Type B pancreatic cell (in vitro differentiated cells): ENCODE data around the gene PLAU. TPM values are rescaled to one million over a fixed set of nuclear protein-coding genes. Genes with fewer than 3 reads are reported as not detected.

Source experiments
- DNase-seq: peaks from one replicate; pipeline ENCODE4 v3.0.0; 2021; ENCODE audit warnings: mixed read lengths; ENCODE audit not compliant: unreplicated experiment; ENCODE audit errors: extremely low spot score
- H3K27ac Mint-ChIP-seq: 2 replicates; pipeline ENCODE4 v1.8.0; 2021; ENCODE audit warnings: mild to moderate bottlenecking, mixed read lengths
- H3K27me3 Mint-ChIP-seq: 2 replicates; pipeline ENCODE4 v1.8.0; 2021; ENCODE audit warnings: mixed read lengths
- H3K36me3 Mint-ChIP-seq: 2 replicates; pipeline ENCODE4 v1.8.0; 2021; ENCODE audit warnings: mixed read lengths
- H3K4me1 Mint-ChIP-seq: one replicate; pipeline ENCODE4 v1.8.0; 2021; ENCODE audit warnings: mixed read lengths; ENCODE audit not compliant: unreplicated experiment
- H3K4me3 Mint-ChIP-seq: 2 replicates; pipeline ENCODE4 v1.8.0; 2021; ENCODE audit warnings: mild to moderate bottlenecking, mixed read lengths
- H3K9me3 Mint-ChIP-seq: 2 replicates; pipeline ENCODE4 v1.8.0; 2021; ENCODE audit warnings: mixed read lengths
- total RNA-seq: library from RNA; stranded (reverse); gene quantifications from 2 replicates; pipeline ENCODE4 v1.2.1, GENCODE V29; 2021; ENCODE audit warnings: low replicate concordance
- TF ChIP-seq, protein P1 (sequence below): fragments of 200-600 bp; sonication (generic); conservative IDR thresholded peaks from 2 replicates; pipeline ENCODE4 v1.5.0; 2021; ENCODE audit warnings: antibody characterized with exemption, mild to moderate bottlenecking

Gene PLAU
- total RNA-seq, 1 donor from 2014 or later, result 3.5 TPM

GRCh38 chr10:73877533-73878160 lies 33.3 kb upstream of the PLAU start:
- TF ChIP-seq, protein P1, sequence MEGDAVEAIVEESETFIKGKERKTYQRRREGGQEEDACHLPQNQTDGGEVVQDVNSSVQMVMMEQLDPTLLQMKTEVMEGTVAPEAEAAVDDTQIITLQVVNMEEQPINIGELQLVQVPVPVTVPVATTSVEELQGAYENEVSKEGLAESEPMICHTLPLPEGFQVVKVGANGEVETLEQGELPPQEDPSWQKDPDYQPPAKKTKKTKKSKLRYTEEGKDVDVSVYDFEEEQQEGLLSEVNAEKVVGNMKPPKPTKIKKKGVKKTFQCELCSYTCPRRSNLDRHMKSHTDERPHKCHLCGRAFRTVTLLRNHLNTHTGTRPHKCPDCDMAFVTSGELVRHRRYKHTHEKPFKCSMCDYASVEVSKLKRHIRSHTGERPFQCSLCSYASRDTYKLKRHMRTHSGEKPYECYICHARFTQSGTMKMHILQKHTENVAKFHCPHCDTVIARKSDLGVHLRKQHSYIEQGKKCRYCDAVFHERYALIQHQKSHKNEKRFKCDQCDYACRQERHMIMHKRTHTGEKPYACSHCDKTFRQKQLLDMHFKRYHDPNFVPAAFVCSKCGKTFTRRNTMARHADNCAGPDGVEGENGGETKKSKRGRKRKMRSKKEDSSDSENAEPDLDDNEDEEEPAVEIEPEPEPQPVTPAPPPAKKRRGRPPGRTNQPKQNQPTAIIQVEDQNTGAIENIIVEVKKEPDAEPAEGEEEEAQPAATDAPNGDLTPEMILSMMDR, result no peak
- H3K4me3 Mint-ChIP-seq, result peak overlapping the region; percentile 24
- DNase-seq, result no peak
- H3K27me3 Mint-ChIP-seq, result no peaks in the 10 kb centered on the region
- H3K36me3 Mint-ChIP-seq, result no peaks in the 10 kb centered on the region
- peak overlapping the region; percentile 53 for H3K27ac Mint-ChIP-seq
- H3K4me1 Mint-ChIP-seq, result peaks cover 10% of the 10 kb centered on the region
- no peaks in the 10 kb centered on the region for H3K9me3 Mint-ChIP-seq

- no peak for DNase-seq
- Mint-ChIP-seq H3K27ac (no peak overlapping the region), H3K9me3 (no peaks in the 10 kb centered on the region), H3K27me3 (no peaks in the 10 kb centered on the region), H3K4me1 (peaks cover 6% of the 10 kb centered on the region), H3K4me3 (no peak overlapping the region), H3K36me3 (no peaks in the 10 kb centered on the region)
- TF ChIP-seq, protein P1, result no peak
Measured at GRCh38 chr10:73878365-73878764, 32.6 kb upstream of the PLAU start.

GRCh38 chr10:73879296-73880173 lies 31.4 kb upstream of the PLAU start:
- TF ChIP-seq, protein P1, result peak; percentile 94
- H3K27ac Mint-ChIP-seq, result peak overlapping the region; percentile 68
- no peaks in the 10 kb centered on the region for H3K27me3 Mint-ChIP-seq
- H3K36me3 Mint-ChIP-seq, result no peaks in the 10 kb centered on the region
- DNase-seq, result peak; percentile 84
- H3K9me3 Mint-ChIP-seq, result no peaks in the 10 kb centered on the region
- peaks cover 6% of the 10 kb centered on the region for H3K4me1 Mint-ChIP-seq
- H3K4me3 Mint-ChIP-seq, result peak overlapping the region; percentile 11

- peaks cover 12% of the 10 kb centered on the region for H3K4me1 Mint-ChIP-seq
- no peak for DNase-seq
- H3K9me3 Mint-ChIP-seq, result no peaks in the 10 kb centered on the region
- peaks cover 2% of the 10 kb centered on the region for H3K27me3 Mint-ChIP-seq
- H3K27ac Mint-ChIP-seq, result no peak overlapping the region
- H3K36me3 Mint-ChIP-seq, result no peaks in the 10 kb centered on the region
- H3K4me3 Mint-ChIP-seq, result no peak overlapping the region
- TF ChIP-seq, protein P1, result no peak
Measured at GRCh38 chr10:73881221-73881919, 29.6 kb upstream of the PLAU start.

DNA sequence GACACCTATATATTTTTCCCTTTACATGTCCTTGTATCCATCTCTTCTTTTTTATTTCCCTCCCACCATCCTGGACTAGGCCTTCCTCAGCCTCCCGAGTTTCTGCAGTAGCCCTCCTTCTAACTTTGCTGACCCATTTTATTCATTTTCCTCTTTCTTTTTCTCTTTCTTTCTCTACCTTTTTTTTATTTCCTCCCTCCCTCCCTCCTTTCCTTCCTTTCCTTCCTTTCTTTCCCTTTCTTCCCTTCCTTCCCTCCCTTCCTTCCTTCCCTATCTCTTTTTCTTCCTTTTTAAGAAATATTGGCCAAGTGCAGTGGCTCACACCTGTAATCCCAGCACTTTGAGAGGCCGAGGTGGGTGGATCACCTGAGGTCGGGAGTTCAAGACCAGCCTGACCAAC lies 26.9 kb upstream of the PLAU start:
- H3K36me3 Mint-ChIP-seq, result no peaks in the 10 kb centered on the region
- peaks cover 30% of the 10 kb centered on the region for H3K4me1 Mint-ChIP-seq
- H3K27me3 Mint-ChIP-seq, result peaks cover 2% of the 10 kb centered on the region
- H3K27ac Mint-ChIP-seq, result no peak overlapping the region
- TF ChIP-seq, protein P1, result no peak
- no peak overlapping the region for H3K4me3 Mint-ChIP-seq
- DNase-seq, result no peak
- H3K9me3 Mint-ChIP-seq, result no peaks in the 10 kb centered on the region
